HG02798 (cell line): ENCODE measurements around the gene G6PC3.
A peak's percentile ranks its signal among the peaks of the same experiment; 100 is the strongest.
"Not testable (repeated sequence)": the region's sequence is repeated elsewhere in the genome, so short reads cannot be mapped to it uniquely, and the experiment has no call there.

Source experiments
- ATAC-seq: cut with Tn5 transposase; IDR thresholded peaks from one replicate; pipeline ENCODE4 v1.9.1; 2021; ENCODE audit warnings: mild to moderate bottlenecking; ENCODE audit not compliant: unreplicated experiment, poor library complexity

Gene G6PC3

GRCh38 chr17:44120281-44120680, 49.7 kb downstream of the G6PC3 start:
- not testable (repeated sequence) for ATAC-seq

- no peak for ATAC-seq
These were observed 50.5 kb downstream of the G6PC3 start for GRCh38 chr17:44120851-44121605.

GRCh38 chr17:44121997-44122815, 51.7 kb downstream of the G6PC3 start:
- ATAC-seq = no peak

DNA sequence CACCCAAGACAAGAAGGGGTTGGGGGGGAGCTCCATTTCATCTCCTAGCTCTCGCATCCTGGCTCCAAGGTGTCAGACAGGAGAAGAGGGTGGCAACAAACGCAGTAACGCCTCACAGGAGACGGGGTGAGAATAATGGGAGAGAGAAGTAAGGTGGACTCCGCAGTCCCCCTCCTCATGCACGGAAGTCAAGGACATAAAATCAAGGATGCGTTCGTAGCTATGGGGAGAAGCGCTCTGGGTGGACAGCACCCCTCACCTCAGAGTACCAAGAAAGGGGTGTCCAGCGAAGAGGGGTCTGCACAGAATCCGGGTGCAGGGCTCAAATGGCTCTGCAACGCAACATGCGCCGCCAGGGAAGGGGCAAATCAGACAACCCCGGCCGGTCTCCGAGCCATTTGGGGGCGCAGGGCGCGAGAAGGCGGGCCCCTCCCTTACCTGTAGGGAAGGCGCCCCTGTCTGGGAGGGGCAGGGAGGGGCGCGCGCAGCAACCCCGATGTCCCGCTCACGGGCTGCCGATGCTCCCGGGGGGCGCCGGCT, 52.4 kb downstream of the G6PC3 start:
- no peak for ATAC-seq

DNA sequence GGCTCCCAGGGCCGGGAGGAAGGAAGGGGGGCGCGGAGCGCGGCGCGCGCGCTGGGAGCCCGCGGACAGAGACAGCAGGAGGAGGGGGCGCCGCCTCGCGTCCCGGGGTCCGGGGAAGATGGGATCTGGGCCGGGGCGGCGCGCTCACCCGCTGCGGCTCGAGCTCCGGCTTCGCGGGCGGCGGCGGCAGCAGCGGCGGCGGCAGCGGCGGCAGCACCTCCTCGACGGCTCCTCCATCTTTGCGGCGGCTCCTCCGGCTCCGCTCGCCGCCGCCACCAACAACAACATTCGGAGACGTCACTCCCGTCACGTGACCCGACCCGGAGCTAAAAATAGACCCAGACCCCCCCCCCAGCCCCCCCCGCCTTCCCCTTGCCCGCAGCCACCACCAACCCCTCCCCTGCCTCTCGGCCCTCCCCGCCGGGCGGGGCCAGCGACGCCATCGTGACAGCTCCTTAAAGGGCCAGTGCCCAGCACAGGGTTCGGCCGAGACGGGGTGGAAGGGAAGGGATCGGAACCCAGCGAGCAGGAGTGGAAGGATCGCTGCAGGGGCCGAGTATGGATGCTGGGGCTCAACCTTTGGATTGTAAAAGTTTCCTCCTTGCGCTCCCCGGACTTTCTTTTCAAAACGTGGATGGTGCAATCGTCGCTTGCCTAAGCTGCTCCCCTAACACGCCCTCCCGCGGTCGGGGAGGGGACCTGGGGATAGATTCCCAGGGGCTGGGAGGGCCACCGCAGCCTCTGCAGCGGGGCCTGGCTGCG, 53.0 kb downstream of the G6PC3 start, which contains the start of gene HDAC5:
TSS of gene HDAC5 (minus strand) at position 286 of the 762 bp plus-strand sequence. CDS start 6,126 bp downstream, outside the sequence.
- ATAC-seq = peak; percentile 98

GRCh38 chr17:44124118-44124438, 53.5 kb downstream of the G6PC3 start:
- ATAC-seq = no peak
